Prostate gland (tissue), 2 donors: ENCODE measurements around the gene FOXD1. TPM values are rescaled to one million over a fixed set of nuclear protein-coding genes. Genes with fewer than 3 reads are reported as not detected.

Source experiments
- DNase-seq: peaks from one replicate; pipeline ENCODE4 v3.0.0-alpha.2; 2019; ENCODE audit warnings: low spot score
- H3K27ac ChIP-seq, 2 donors: fragments of 200-600 bp; sonication (generic); 2 replicates each; pipeline ENCODE4 v1.5.1; 2017 to 2019
- H3K27me3 ChIP-seq: fragments of 200-600 bp; sonication (generic); replicated peaks from 2 replicates; pipeline ENCODE4 v1.5.1; 2019; ENCODE audit not compliant: insufficient read depth
- H3K36me3 ChIP-seq, 2 donors: fragments of 200-600 bp; sonication (generic); 1 replicate in 1 of 2; 2 replicates in 1 of 2; pipeline versions ENCODE4 v1.5.1 to v1.8.1; 2017 to 2019
- H3K4me1 ChIP-seq: fragments of 200-600 bp; sonication (generic); replicated peaks from 2 replicates; pipeline ENCODE4 v1.5.1; 2019
- H3K4me3 ChIP-seq, 2 donors: fragments of 200-600 bp; sonication (generic); 2 replicates each; pipeline ENCODE4 v1.5.1; 2017 to 2019
- H3K9me3 ChIP-seq: fragments of 200-600 bp; sonication (generic); 2 replicates; pipeline ENCODE4 v1.5.1; 2017
- POLR2A ChIP-seq: fragments of 450-650 bp; IDR thresholded peaks from one replicate; pipeline ENCODE4 v1.6.1; 2016; ENCODE audit warnings: antibody characterized with exemption, mild to moderate bottlenecking
- POLR2AphosphoS5 ChIP-seq: sonication (generic); formaldehyde crosslinking; IDR thresholded peaks from one replicate; pipeline ENCODE4 v1.6.1; 2017; ENCODE audit warnings: antibody characterized with exemption
- WGBS: methylation state at CpG from one replicate; pipeline ENCODE4 v1.1.5; 2018; 5-methylcytosine and 5-hydroxymethylcytosine counted together
- intact Hi-C: fragments of 100-400 bp; cut with DNase I; formaldehyde crosslinking; loops from one replicate; pipeline ENCODE4 v1.14.2; 2022
- total RNA-seq, 2 donors: library from RNA; depleted of rRNA; stranded (reverse); fragments of >200 nt; gene quantifications; one replicate each; pipeline ENCODE4 v1.1.0, GENCODE V29; 2016
- TF ChIP-seq, protein P1 (sequence below), 4 experiments: fragments of 200-600 bp in 2 of 4; fragments of 450-650 bp in 2 of 4; sonication (generic) in 2 of 4; IDR thresholded peaks; 1 replicate in 3 of 4; 2 replicates in 1 of 4; pipeline ENCODE4 v1.5.1; 2016 to 2019; ENCODE audit warnings: antibody characterized with exemption in 4 of 4, mild to moderate bottlenecking in 2 of 4, moderate library complexity in 2 of 4

Gene FOXD1
- total RNA-seq, 2 donors from 2014 or later, result 1.6 to 2.8 TPM

DNA sequence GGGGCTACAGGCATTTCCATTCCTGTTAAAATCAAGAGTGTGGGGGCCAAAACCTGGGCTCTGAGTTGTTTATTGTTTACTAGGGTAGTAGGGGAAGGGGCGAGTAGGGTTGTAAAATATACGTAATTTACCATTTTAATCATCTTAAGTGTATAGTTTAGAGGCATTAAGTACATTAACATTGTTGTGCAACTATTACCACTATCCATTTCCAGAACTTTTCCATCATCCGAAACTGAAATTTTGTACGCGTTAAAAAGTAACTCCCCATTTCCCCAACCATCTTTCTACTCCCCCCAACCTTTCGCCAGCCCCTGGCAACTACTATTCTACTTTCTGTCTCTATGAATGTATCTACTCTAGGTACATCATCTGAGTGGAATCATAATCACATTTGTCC is 3.6 kb upstream of the FOXD1 start:
- H3K9me3 ChIP-seq, result no peaks in the 10 kb centered on the region
- no peak for DNase-seq
- peaks cover 40% of the 10 kb centered on the region for H3K27me3 ChIP-seq
- no peak overlapping the region for H3K27ac ChIP-seq
- H3K36me3 ChIP-seq, result no peaks in the 10 kb centered on the region
- H3K4me3 ChIP-seq, result no peak overlapping the region
- intact Hi-C loops, result loop anchor here (5.0 kb wide), 1 partner anchor 235 kb away; no protein-coding TSS in a partner anchor
- 63% methylated on average over 6 of the region's 6 CpGs for WGBS
- H3K4me1 ChIP-seq, result no peaks in the 10 kb centered on the region
- TF ChIP-seq POLR2A (no peak), POLR2AphosphoS5 (no peak)
- TF ChIP-seq, protein P1, sequence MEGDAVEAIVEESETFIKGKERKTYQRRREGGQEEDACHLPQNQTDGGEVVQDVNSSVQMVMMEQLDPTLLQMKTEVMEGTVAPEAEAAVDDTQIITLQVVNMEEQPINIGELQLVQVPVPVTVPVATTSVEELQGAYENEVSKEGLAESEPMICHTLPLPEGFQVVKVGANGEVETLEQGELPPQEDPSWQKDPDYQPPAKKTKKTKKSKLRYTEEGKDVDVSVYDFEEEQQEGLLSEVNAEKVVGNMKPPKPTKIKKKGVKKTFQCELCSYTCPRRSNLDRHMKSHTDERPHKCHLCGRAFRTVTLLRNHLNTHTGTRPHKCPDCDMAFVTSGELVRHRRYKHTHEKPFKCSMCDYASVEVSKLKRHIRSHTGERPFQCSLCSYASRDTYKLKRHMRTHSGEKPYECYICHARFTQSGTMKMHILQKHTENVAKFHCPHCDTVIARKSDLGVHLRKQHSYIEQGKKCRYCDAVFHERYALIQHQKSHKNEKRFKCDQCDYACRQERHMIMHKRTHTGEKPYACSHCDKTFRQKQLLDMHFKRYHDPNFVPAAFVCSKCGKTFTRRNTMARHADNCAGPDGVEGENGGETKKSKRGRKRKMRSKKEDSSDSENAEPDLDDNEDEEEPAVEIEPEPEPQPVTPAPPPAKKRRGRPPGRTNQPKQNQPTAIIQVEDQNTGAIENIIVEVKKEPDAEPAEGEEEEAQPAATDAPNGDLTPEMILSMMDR (IDR thresholded peaks at IDR 0.05), result no peak

DNA sequence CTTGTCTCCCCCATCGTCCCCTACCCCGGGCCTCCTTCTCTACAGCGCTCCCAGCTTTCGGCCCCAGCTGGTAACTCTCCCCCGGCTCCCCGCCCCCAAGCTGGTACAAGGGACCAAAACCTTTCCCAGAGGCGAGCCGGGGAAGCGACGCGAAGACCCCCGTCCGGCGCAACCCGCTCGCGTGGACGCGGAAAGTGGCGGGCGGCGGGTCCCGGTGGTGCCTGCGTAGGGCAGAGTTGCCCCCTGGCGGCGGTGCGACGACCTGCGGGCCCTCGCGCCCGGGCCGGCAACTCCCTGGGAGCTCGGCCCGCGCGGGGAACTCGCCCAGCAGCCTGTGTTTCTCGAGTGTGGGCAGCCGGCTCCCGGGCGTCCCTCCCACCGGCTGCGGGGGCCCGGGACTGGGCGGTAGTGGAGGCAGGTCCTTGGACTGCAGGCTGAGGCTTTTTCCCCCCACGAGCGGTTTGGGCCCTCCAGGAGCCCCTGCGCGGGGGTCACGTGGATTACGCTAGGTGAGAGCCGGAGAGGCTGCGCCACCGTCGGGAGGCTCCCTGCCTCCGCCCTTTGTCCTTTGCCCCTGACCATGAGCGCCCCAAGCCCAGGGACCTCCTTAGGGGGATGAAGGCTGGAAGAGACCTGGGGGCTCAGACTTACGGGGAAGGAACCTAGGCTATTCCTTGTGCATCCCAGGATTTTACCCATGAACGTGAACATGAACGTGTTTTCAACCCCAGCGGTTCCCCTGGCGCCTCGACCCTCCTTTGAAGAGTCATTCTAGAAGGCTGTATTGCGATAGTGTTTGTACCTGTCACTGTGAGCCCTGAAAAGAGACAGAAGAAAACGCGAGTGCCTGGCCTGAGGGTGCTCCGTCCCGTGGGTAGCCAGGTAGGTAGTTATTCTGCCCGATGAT is 2.9 kb upstream of the FOXD1 start:
- WGBS, result 5% methylated on average over 49 of the region's 70 CpGs
- DNase-seq, result peak; percentile 35
- Histone ChIP-seq H3K27ac (no peak overlapping the region), H3K27me3 (peaks cover 40% of the 10 kb centered on the region), H3K9me3 (no peaks in the 10 kb centered on the region), H3K36me3 (no peaks in the 10 kb centered on the region), H3K4me1 (no peaks in the 10 kb centered on the region), H3K4me3 (peak overlapping the region in 1 of 2 donors; percentile 8)
- intact Hi-C loops, result loop anchor here (5.0 kb wide), 1 partner anchor 234 kb away; no protein-coding TSS in a partner anchor
- no peak for TF ChIP-seq POLR2AphosphoS5
- TF ChIP-seq, protein P1 (IDR thresholded peaks at IDR 0.05), result peak; percentile 60 to 84 (median 76)

GRCh38 chr5:73450672-73451223 is 2.2 kb upstream of the FOXD1 start:
- TF ChIP-seq, protein P1 (IDR thresholded peaks at IDR 0.05), result no peak
- no peak for TF ChIP-seq POLR2AphosphoS5
- no peak for TF ChIP-seq POLR2A
- DNase-seq, result no peak
- Histone ChIP-seq H3K27me3 (peaks cover 40% of the 10 kb centered on the region), H3K4me1 (no peaks in the 10 kb centered on the region), H3K4me3 (peak overlapping the region in 1 of 2 donors; percentile 8), H3K27ac (no peak overlapping the region), H3K36me3 (no peaks in the 10 kb centered on the region), H3K9me3 (no peaks in the 10 kb centered on the region)
- WGBS, result 12% methylated on average over 27 of the region's 27 CpGs
- intact Hi-C loops, result loop anchor here (5.0 kb wide), 1 partner anchor 233 kb away; no protein-coding TSS in a partner anchor

DNA sequence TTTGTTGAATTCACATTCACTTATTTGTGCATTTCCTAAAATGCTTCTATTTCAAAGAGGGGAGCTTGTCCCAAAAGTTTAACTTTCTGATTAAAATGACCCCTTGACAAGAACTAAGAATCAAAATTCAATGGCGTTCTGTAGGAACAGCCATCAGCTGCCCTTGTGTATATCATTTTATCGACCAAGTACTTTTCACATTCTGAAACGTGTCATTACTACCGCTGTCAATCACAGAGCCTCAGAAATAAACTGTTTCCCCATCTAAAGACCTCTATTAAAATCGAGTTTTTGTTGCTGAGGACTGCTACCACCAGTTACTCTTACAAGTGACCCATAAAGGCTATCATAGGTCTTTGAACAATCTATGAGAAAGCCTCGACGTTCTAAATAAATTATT is 1.6 kb upstream of the FOXD1 start:
- TF ChIP-seq POLR2AphosphoS5 (no peak), POLR2A (no peak)
- TF ChIP-seq, protein P1 (IDR thresholded peaks at IDR 0.05), result no peak
- intact Hi-C loops, result loop anchor here (5.0 kb wide), 1 partner anchor 233 kb away; no protein-coding TSS in a partner anchor
- H3K4me3 ChIP-seq, result no peak overlapping the region
- no peaks in the 10 kb centered on the region for H3K9me3 ChIP-seq
- no peaks in the 10 kb centered on the region for H3K4me1 ChIP-seq
- peaks cover 45% of the 10 kb centered on the region for H3K27me3 ChIP-seq
- no peak overlapping the region for H3K27ac ChIP-seq
- no peaks in the 10 kb centered on the region for H3K36me3 ChIP-seq
- DNase-seq, result no peak
- WGBS, result 5% methylated on average over 7 of the region's 7 CpGs
